Ovary (tissue), 3 donors: Measurements from ENCODE around the gene CAV2.

Source experiments
- EP300 ChIP-seq: sonication (generic); formaldehyde crosslinking; IDR thresholded peaks from one replicate; pipeline ENCODE4 v1.6.1; 2017; ENCODE audit warnings: antibody characterized with exemption
- POLR2A ChIP-seq: fragments of 450-650 bp; IDR thresholded peaks from one replicate; pipeline ENCODE4 v1.6.1; 2017; ENCODE audit warnings: antibody characterized with exemption, mild to moderate bottlenecking, moderate library complexity
- TF ChIP-seq, protein P1 (sequence below), 3 donors: fragments of 450-650 bp in 2 of 3; fragments of 200-600 bp in 1 of 3; IDR thresholded peaks; one replicate each; pipeline versions ENCODE4 v1.5.1 to v1.8.0; 2016 to 2022; ENCODE audit warnings: antibody characterized with exemption in 3 of 3, mild to moderate bottlenecking in 1 of 3
- donor health status: DM: no; HTN: no; CAD: no.

DNA sequence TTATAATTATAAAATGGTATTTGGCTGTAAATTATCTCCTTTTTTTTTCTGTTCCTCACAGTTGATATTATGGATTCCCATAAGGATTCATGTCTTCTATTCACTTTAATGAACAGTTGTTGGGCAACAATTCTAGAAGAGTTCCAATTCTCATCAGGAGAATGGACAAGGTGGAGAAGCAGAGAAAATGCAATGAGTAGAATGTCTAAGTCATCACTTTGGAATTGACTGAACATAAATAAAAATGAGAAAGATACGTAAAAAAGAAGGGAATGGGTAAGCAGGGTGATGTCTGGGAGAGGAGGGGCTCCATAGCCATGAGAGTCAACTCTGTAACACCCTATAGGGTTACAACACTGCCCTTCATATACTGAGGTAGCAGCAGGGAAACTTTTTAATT, 1.8 kb upstream of the CAV2 start:
- TF ChIP-seq POLR2A (no peak), EP300 (no peak)
- TF ChIP-seq, protein P1, sequence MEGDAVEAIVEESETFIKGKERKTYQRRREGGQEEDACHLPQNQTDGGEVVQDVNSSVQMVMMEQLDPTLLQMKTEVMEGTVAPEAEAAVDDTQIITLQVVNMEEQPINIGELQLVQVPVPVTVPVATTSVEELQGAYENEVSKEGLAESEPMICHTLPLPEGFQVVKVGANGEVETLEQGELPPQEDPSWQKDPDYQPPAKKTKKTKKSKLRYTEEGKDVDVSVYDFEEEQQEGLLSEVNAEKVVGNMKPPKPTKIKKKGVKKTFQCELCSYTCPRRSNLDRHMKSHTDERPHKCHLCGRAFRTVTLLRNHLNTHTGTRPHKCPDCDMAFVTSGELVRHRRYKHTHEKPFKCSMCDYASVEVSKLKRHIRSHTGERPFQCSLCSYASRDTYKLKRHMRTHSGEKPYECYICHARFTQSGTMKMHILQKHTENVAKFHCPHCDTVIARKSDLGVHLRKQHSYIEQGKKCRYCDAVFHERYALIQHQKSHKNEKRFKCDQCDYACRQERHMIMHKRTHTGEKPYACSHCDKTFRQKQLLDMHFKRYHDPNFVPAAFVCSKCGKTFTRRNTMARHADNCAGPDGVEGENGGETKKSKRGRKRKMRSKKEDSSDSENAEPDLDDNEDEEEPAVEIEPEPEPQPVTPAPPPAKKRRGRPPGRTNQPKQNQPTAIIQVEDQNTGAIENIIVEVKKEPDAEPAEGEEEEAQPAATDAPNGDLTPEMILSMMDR (IDR thresholded peaks at IDR 0.05), result no peak
